BLaER1 (cell line): ENCODE results near the gene PRKCH.

Experiments
- H3K27ac ChIP-seq: shearing (Covaris generic); formaldehyde crosslinking; 2 replicates; pipeline ENCODE4 v1.8.1; 2022
- H3K27me3 ChIP-seq: shearing (Covaris generic); formaldehyde crosslinking; 2 replicates; pipeline ENCODE4 v1.8.1; 2022
- H3K36me3 ChIP-seq: shearing (Covaris generic); formaldehyde crosslinking; 2 replicates; pipeline ENCODE4 v1.8.1; 2022
- H3K4me1 ChIP-seq: shearing (Covaris generic); formaldehyde crosslinking; 2 replicates; pipeline ENCODE4 v1.8.1; 2022
- H3K4me2 ChIP-seq: shearing (Covaris generic); formaldehyde crosslinking; 2 replicates; pipeline ENCODE4 v1.8.1; 2022
- H3K4me3 ChIP-seq: shearing (Covaris generic); formaldehyde crosslinking; 2 replicates; pipeline ENCODE4 v1.8.1; 2022
- H3K9ac ChIP-seq: shearing (Covaris generic); formaldehyde crosslinking; 2 replicates; pipeline ENCODE4 v1.8.1; 2022
- H3K9me3 ChIP-seq: shearing (Covaris generic); formaldehyde crosslinking; 2 replicates; pipeline ENCODE4 v1.8.1; 2022
- H4K20me1 ChIP-seq: shearing (Covaris generic); formaldehyde crosslinking; 2 replicates; pipeline ENCODE4 v1.8.1; 2022
- Cebpa-rat ChIP-seq: shearing (Covaris generic); IDR thresholded peaks from 2 replicates; pipeline ENCODE4 v1.8.1; 2022

Gene PRKCH

DNA sequence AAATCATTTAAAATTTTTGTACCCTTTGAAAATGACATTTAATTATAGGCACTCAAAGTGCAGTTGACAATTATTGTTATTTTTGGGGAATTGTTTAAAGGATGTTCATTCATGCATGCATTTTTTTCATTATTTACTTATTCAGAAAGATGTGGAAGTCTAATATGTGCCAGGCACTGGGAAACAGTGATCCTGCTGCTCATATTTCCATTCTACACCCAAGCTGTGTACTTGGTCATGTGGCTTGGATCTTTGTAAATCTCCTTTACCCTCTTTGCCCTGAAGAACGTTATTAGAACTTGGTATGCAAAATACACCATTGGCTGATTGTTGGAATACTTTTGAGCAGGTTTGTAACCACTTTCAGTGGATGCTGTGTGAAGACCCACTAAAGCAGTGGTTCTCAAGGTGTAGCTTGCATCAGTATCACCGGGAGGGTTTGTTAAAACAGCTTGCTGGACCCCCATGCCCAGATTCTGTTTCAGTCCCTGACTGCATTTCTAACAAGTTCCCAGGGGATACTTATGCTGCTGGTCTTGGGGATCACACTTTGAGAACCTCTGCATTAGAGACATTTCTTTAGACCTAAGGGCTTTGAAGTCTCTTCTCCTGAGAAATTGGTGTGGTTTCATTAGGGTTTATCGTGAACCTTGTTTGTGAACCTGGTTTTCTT, 47.5 kb downstream of the PRKCH start:
- no peak for TF ChIP-seq Cebpa-rat
- H3K4me3 ChIP-seq = no peak overlapping the region
- H3K9me3 ChIP-seq = peaks cover 39% of the 10 kb centered on the region
- H3K9ac ChIP-seq = no peak overlapping the region
- H4K20me1 ChIP-seq = peaks cover 46% of the 10 kb centered on the region; the same call in 1 of the 2 replicates
- peaks cover 27% of the 10 kb centered on the region for H3K36me3 ChIP-seq
- H3K4me1 ChIP-seq = peaks cover 22% of the 10 kb centered on the region; the same call in 1 of the 2 replicates
- H3K27ac ChIP-seq = no peak overlapping the region
- no peaks in the 10 kb centered on the region for H3K27me3 ChIP-seq
- H3K4me2 ChIP-seq = no peak overlapping the region

- Histone ChIP-seq H3K4me2 (no peak overlapping the region), H3K9me3 (peaks cover 44% of the 10 kb centered on the region), H3K4me3 (no peak overlapping the region), H3K4me1 (peaks cover 20% of the 10 kb centered on the region; the same call in 1 of the 2 replicates), H3K27ac (no peak overlapping the region), H4K20me1 (peaks cover 41% of the 10 kb centered on the region; the same call in 1 of the 2 replicates), H3K36me3 (peaks cover 33% of the 10 kb centered on the region), H3K9ac (no peak overlapping the region), H3K27me3 (no peaks in the 10 kb centered on the region)
- TF ChIP-seq Cebpa-rat = no peak
These were observed 48.1 kb downstream of the PRKCH start for GRCh38 chr14:61369454-61369810.

DNA sequence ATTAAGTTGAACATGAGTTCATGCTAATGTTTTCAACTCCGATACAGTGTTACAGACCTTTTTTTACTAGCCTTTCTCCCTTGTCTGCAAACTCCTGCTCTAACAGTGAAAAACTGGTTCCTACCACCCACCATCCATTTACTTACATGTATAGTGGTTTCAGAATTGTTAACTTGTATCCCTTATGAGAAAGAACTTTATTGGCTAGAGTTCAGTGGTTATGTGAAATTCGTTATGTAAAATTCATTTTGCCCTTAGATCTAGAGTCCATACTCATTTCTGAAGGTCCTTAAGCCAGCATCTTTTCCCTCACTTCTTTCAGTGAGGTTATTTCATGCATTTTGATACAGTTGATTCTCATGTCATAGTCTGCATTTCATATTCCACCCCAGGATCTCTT, 51.0 kb downstream of the PRKCH start:
- Histone ChIP-seq H3K4me1 (peaks cover 15% of the 10 kb centered on the region; the same call in 1 of the 2 replicates), H3K4me3 (no peak overlapping the region), H3K27me3 (no peaks in the 10 kb centered on the region), H3K4me2 (no peak overlapping the region), H3K9me3 (peaks cover 73% of the 10 kb centered on the region), H4K20me1 (peaks cover 16% of the 10 kb centered on the region; the same call in 1 of the 2 replicates), H3K27ac (no peak overlapping the region), H3K36me3 (peaks cover 55% of the 10 kb centered on the region), H3K9ac (no peak overlapping the region)
- TF ChIP-seq Cebpa-rat = no peak

- no peaks in the 10 kb centered on the region for H3K27me3 ChIP-seq
- no peak for TF ChIP-seq Cebpa-rat
- H3K4me3 ChIP-seq = peak overlapping the region; percentile 36; the same call in 1 of the 2 replicates
- H3K4me2 ChIP-seq = no peak overlapping the region
- H3K9ac ChIP-seq = no peak overlapping the region
- peaks cover 18% of the 10 kb centered on the region; the same call in 1 of the 2 replicates for H4K20me1 ChIP-seq
- H3K36me3 ChIP-seq = peaks cover 61% of the 10 kb centered on the region
- H3K4me1 ChIP-seq = peaks cover 13% of the 10 kb centered on the region; the same call in 1 of the 2 replicates
- no peak overlapping the region for H3K27ac ChIP-seq
- H3K9me3 ChIP-seq = peaks cover 80% of the 10 kb centered on the region
These were observed 51.6 kb downstream of the PRKCH start for GRCh38 chr14:61372842-61373555.

DNA sequence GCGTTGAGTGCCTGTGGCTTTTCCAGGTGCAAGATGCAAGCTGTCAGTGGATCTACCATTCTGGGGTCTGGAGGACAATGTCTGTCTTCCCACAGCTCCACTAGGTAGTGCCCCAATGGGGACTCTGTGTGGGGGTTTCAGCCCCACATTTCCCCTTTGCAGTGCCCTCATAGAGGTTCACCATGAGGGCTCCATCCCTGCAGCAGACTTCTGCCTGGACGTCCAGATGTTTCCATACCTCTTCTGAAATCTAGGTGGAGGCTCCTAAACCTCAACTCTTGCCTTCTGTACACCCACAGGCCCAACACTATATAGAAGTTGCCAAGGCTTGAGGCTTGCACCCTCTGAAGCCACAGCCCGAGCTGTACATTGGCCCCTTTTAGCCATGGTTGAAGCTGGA, 52.9 kb downstream of the PRKCH start:
- peaks cover 21% of the 10 kb centered on the region; the same call in 1 of the 2 replicates for H4K20me1 ChIP-seq
- peaks cover 11% of the 10 kb centered on the region for H3K4me1 ChIP-seq
- H3K9me3 ChIP-seq = peaks cover 86% of the 10 kb centered on the region
- peaks cover 66% of the 10 kb centered on the region for H3K36me3 ChIP-seq
- no peak overlapping the region for H3K27ac ChIP-seq
- H3K4me3 ChIP-seq = peak overlapping the region; percentile 36
- no peaks in the 10 kb centered on the region for H3K27me3 ChIP-seq
- no peak for TF ChIP-seq Cebpa-rat
- H3K9ac ChIP-seq = no peak overlapping the region
- H3K4me2 ChIP-seq = no peak overlapping the region

DNA sequence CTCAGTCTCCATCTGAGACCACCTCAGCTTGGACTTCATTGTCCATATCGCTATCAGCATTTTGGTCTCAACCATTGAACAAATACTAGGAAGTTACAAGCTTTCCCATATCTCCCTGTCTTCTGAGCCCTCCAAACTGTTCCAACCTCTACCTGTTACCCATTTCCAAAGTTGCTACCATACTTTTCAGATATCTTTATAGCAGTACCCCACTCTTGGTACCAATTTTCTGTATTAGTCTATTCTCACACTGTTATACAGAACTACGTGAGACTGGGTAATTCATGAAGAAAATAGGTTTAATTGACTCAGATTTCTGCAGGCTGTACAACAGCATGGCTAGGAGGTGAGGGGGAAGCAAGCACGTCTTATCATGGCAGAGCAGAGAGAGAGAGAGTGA, 53.8 kb downstream of the PRKCH start:
- Histone ChIP-seq H3K27me3 (no peaks in the 10 kb centered on the region), H3K27ac (no peak overlapping the region), H3K4me1 (peaks cover 20% of the 10 kb centered on the region), H3K4me2 (no peak overlapping the region), H3K36me3 (peaks cover 62% of the 10 kb centered on the region), H3K4me3 (no peak overlapping the region; the same call in 1 of the 2 replicates), H4K20me1 (peaks cover 30% of the 10 kb centered on the region; the same call in 1 of the 2 replicates), H3K9ac (no peak overlapping the region), H3K9me3 (peaks cover 82% of the 10 kb centered on the region)
- no peak for TF ChIP-seq Cebpa-rat

- no peak overlapping the region for H3K4me3 ChIP-seq
- H3K4me1 ChIP-seq = peaks cover 31% of the 10 kb centered on the region
- H3K36me3 ChIP-seq = peaks cover 60% of the 10 kb centered on the region
- no peak overlapping the region for H3K4me2 ChIP-seq
- peaks cover 41% of the 10 kb centered on the region; the same call in 1 of the 2 replicates for H4K20me1 ChIP-seq
- no peak overlapping the region for H3K9ac ChIP-seq
- H3K27ac ChIP-seq = no peak overlapping the region
- TF ChIP-seq Cebpa-rat = no peak
- peaks cover 73% of the 10 kb centered on the region for H3K9me3 ChIP-seq
- no peaks in the 10 kb centered on the region for H3K27me3 ChIP-seq
These were observed 54.9 kb downstream of the PRKCH start for GRCh38 chr14:61376314-61376713.

DNA sequence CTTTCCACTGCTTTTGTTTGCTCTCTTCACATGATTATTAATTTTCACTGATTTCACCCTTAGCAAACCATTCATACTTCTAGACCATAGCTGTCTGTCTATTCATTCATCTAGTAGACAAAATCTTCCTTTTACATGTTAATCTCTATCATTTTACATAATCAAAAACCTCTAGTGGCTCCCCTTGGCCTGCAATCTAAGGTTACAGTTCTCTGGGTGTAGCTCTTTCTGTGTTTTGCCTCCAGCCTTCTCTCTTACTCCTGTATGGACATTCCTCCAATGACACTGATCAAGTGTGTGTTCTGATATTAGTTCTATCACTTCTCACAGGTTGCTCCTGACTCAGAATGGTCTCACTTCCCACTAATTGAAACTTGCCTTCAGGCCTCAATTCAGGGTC, 56.4 kb downstream of the PRKCH start:
- Histone ChIP-seq H3K36me3 (peaks cover 50% of the 10 kb centered on the region), H3K4me1 (peaks cover 41% of the 10 kb centered on the region), H3K4me2 (no peak overlapping the region), H3K4me3 (no peak overlapping the region), H3K9ac (no peak overlapping the region), H3K27ac (no peak overlapping the region), H3K27me3 (no peaks in the 10 kb centered on the region), H4K20me1 (peaks cover 50% of the 10 kb centered on the region; the same call in 1 of the 2 replicates), H3K9me3 (peaks cover 59% of the 10 kb centered on the region)
- no peak for TF ChIP-seq Cebpa-rat

GRCh38 chr14:61379639-61380184, 58.3 kb downstream of the PRKCH start:
- Histone ChIP-seq H3K4me3 (no peak overlapping the region), H3K4me2 (peak overlapping the region; percentile 65), H3K9me3 (peaks cover 39% of the 10 kb centered on the region), H3K9ac (no peak overlapping the region), H4K20me1 (peaks cover 60% of the 10 kb centered on the region; the same call in 1 of the 2 replicates), H3K4me1 (peaks cover 54% of the 10 kb centered on the region), H3K36me3 (peaks cover 31% of the 10 kb centered on the region), H3K27me3 (no peaks in the 10 kb centered on the region), H3K27ac (no peak overlapping the region)
- TF ChIP-seq Cebpa-rat = no peak

- TF ChIP-seq Cebpa-rat = no peak
- no peak overlapping the region for H3K27ac ChIP-seq
- H4K20me1 ChIP-seq = peaks cover 73% of the 10 kb centered on the region; the same call in 1 of the 2 replicates
- H3K9ac ChIP-seq = no peak overlapping the region
- peaks cover 27% of the 10 kb centered on the region for H3K9me3 ChIP-seq
- no peaks in the 10 kb centered on the region for H3K27me3 ChIP-seq
- H3K36me3 ChIP-seq = peaks cover 19% of the 10 kb centered on the region; the same call in 1 of the 2 replicates
- no peak overlapping the region for H3K4me2 ChIP-seq
- H3K4me1 ChIP-seq = peaks cover 67% of the 10 kb centered on the region
- no peak overlapping the region for H3K4me3 ChIP-seq
These were observed 59.6 kb downstream of the PRKCH start for GRCh38 chr14:61380984-61381383.
